ENCODE data around the gene VTN. TPM values are rescaled to one million over a fixed set of nuclear protein-coding genes. Genes with fewer than 3 reads are reported as not detected.

Gene VTN
- total and polyA plus RNA-seq, 2 experiments from 2014 or later = 0.16 TPM; not detected in 1

DNA sequence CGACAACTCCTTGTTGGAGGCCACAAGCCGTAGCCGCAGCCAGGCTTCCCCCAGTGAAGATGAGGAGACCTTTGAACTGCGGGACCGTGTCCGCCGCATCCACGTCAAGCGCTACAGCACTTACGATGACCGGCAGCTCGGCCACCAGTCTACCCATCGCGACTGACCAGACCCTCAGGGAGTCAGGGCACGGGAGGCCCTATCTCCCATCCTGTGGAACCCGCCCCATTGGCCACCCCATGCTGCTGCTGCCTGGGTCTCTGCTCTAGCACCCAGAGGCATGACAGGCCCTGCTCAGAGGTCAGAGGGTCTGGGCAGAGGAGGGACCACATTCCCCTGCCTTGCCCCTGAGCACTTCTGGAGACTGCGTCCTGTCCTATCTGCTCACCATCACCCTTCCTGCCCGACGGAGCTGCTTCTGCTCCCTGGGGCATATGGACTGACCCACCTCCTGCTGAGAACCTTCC, 25.6 kb downstream of the VTN start (continued):
- TF ChIP-seq, protein P1, sequence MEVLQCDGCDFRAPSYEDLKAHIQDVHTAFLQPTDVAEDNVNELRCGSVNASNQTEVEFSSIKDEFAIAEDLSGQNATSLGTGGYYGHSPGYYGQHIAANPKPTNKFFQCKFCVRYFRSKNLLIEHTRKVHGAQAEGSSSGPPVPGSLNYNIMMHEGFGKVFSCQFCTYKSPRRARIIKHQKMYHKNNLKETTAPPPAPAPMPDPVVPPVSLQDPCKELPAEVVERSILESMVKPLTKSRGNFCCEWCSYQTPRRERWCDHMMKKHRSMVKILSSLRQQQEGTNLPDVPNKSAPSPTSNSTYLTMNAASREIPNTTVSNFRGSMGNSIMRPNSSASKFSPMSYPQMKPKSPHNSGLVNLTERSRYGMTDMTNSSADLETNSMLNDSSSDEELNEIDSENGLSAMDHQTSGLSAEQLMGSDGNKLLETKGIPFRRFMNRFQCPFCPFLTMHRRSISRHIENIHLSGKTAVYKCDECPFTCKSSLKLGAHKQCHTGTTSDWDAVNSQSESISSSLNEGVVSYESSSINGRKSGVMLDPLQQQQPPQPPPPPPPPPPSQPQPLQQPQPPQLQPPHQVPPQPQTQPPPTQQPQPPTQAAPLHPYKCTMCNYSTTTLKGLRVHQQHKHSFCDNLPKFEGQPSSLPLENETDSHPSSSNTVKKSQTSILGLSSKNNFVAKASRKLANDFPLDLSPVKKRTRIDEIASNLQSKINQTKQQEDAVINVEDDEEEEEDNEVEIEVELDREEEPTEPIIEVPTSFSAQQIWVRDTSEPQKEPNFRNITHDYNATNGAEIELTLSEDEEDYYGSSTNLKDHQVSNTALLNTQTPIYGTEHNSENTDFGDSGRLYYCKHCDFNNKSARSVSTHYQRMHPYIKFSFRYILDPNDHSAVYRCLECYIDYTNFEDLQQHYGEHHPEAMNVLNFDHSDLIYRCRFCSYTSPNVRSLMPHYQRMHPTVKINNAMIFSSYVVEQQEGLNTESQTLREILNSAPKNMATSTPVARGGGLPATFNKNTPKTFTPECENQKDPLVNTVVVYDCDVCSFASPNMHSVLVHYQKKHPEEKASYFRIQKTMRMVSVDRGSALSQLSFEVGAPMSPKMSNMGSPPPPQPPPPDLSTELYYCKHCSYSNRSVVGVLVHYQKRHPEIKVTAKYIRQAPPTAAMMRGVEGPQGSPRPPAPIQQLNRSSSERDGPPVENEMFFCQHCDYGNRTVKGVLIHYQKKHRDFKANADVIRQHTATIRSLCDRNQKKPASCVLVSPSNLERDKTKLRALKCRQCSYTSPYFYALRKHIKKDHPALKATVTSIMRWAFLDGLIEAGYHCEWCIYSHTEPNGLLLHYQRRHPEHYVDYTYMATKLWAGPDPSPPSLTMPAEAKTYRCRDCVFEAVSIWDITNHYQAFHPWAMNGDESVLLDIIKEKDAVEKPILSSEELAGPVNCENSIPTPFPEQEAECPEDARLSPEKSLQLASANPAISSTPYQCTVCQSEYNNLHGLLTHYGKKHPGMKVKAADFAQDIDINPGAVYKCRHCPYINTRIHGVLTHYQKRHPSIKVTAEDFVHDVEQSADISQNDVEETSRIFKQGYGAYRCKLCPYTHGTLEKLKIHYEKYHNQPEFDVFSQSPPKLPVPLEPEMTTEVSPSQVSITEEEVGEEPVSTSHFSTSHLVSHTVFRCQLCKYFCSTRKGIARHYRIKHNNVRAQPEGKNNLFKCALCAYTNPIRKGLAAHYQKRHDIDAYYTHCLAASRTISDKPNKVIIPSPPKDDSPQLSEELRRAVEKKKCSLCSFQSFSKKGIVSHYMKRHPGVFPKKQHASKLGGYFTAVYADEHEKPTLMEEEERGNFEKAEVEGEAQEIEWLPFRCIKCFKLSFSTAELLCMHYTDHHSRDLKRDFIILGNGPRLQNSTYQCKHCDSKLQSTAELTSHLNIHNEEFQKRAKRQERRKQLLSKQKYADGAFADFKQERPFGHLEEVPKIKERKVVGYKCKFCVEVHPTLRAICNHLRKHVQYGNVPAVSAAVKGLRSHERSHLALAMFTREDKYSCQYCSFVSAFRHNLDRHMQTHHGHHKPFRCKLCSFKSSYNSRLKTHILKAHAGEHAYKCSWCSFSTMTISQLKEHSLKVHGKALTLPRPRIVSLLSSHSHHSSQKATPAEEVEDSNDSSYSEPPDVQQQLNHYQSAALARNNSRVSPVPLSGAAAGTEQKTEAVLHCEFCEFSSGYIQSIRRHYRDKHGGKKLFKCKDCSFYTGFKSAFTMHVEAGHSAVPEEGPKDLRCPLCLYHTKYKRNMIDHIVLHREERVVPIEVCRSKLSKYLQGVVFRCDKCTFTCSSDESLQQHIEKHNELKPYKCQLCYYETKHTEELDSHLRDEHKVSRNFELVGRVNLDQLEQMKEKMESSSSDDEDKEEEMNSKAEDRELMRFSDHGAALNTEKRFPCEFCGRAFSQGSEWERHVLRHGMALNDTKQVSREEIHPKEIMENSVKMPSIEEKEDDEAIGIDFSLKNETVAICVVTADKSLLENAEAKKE (CRISPR knock-in tag; IDR thresholded peaks at IDR 0.05) = no peak
- TF ChIP-seq STAT1 (IDR thresholded peaks at IDR 0.05; ENCODE audit: unreplicated experiment) = no peak
- no peak for TF ChIP-seq REST (IDR thresholded peaks at IDR 0.05; ENCODE audit: unreplicated experiment)
- no peak for TF ChIP-seq NANOG (IDR thresholded peaks at IDR 0.05; ENCODE audit: borderline replicate concordance)
- no peak for TF ChIP-seq CREB1 (CRISPR knock-in tag; IDR thresholded peaks at IDR 0.05; ENCODE audit: low read depth)
- no peak for TF ChIP-seq ZNF331 (CRISPR knock-in tag; IDR thresholded peaks at IDR 0.05; ENCODE audit: low read depth)
- no peak for TF ChIP-seq ETS1 (IDR thresholded peaks at IDR 0.05)
- no peak for TF ChIP-seq POLR2AphosphoS5 (IDR thresholded peaks at IDR 0.05; ENCODE audit: low read depth)

Data from GM23338 (cell line).